Spinal cord (tissue), 10 donors: Measurements from ENCODE around the gene GREB1L. TPM values are rescaled to one million over a fixed set of nuclear protein-coding genes. Genes with fewer than 3 reads are reported as not detected.
"Not testable (repeated sequence)": the region's sequence is repeated elsewhere in the genome, so short reads cannot be mapped to it uniquely, and the experiment has no call there.

Experiments
- DNase-seq, 6 donors: peaks; one replicate each; pipeline versions ENCODE4 v3.0.0 to v3.0.0-alpha.2; 2013 to 2015; ENCODE audit warnings: low spot score in 6 of 6, low read depth in 4 of 6
- H3K27ac ChIP-seq: one replicate; pipeline ENCODE4 v1.5.1; 2013; ENCODE audit warnings: low read depth, low read length, control low read depth
- H3K27me3 ChIP-seq: one replicate; pipeline ENCODE4 v1.6.1; 2013; ENCODE audit warnings: low read length; ENCODE audit not compliant: control insufficient read depth, insufficient read depth
- H3K36me3 ChIP-seq: one replicate; pipeline ENCODE4 v1.6.1; 2013; ENCODE audit warnings: low read length; ENCODE audit not compliant: control insufficient read depth, insufficient read depth
- H3K4me1 ChIP-seq: one replicate; pipeline ENCODE4 v1.6.1; 2013; ENCODE audit warnings: low read length; ENCODE audit not compliant: control insufficient read depth, insufficient read depth
- H3K4me3 ChIP-seq: one replicate; pipeline ENCODE4 v1.5.1; 2013; ENCODE audit warnings: low read depth, low read length, control low read depth
- H3K9me3 ChIP-seq: one replicate; pipeline ENCODE4 v1.6.1; 2013; ENCODE audit warnings: low read length; ENCODE audit not compliant: control insufficient read depth, insufficient read depth
- WGBS: methylation state at CpG from one replicate; pipeline ENCODE4 v1.1.5; 2013; ENCODE audit warnings: missing lambda C conversion rate; ENCODE audit not compliant: insufficient coverage; 5-methylcytosine and 5-hydroxymethylcytosine counted together
- polyA plus RNA-seq, 2 donors: library from polyadenylated mRNA; unstranded; fragments of 120-200 nt; gene quantifications; one replicate each; pipeline ENCODE4 v1.2.1, GENCODE V29; 2013; ENCODE audit not compliant: insufficient read length in 2 of 2
- total RNA-seq, 2 donors: library from RNA; depleted of rRNA in 1 of 2; stranded (reverse); fragments of 120-200 nt in 1 of 2; fragments of >200 nt in 1 of 2; gene quantifications; one replicate each; pipeline versions ENCODE4 v1.2.3 to v1.2.4, GENCODE V29; 2013 to 2014
- donor health status: healthy.

The GREB1L gene
- total and polyA plus RNA-seq, 4 donors = 4.6 to 13.8 (median 6.5) TPM

GRCh38 chr18:21313576-21313975 is 71.5 kb downstream of the GREB1L start:
- WGBS = 83% methylated on average over 1 of the region's 1 CpG

GRCh38 chr18:21314724-21315123 is 72.7 kb downstream of the GREB1L start:
- no peak for DNase-seq
- Histone ChIP-seq H3K4me3 (no peak overlapping the region), H3K36me3 (no peaks in the 10 kb centered on the region), H3K27ac (no peak overlapping the region), H3K9me3 (no peaks in the 10 kb centered on the region), H3K4me1 (no peaks in the 10 kb centered on the region), H3K27me3 (no peaks in the 10 kb centered on the region)

More at GRCh38 chr18:21313576-21313975, 71.5 kb downstream of the GREB1L start:
- Histone ChIP-seq H3K9me3 (no peaks in the 10 kb centered on the region), H3K27me3 (no peaks in the 10 kb centered on the region), H3K36me3 (no peaks in the 10 kb centered on the region), H3K4me1 (no peaks in the 10 kb centered on the region), H3K4me3 (no peak overlapping the region), H3K27ac (no peak overlapping the region)
- no peak for DNase-seq

- WGBS = no CpG with 5 or more reads among the region's 5 CpGs
- not testable (repeated sequence) for DNase-seq, H3K27me3 ChIP-seq, H3K27ac ChIP-seq, H3K4me1 ChIP-seq, H3K9me3 ChIP-seq, H3K4me3 ChIP-seq, H3K36me3 ChIP-seq
Measured at GRCh38 chr18:21315126-21315525, 73.1 kb downstream of the GREB1L start.

GRCh38 chr18:21315741-21316197 is 73.7 kb downstream of the GREB1L start:
- Histone ChIP-seq H3K9me3 (no peaks in the 10 kb centered on the region), H3K36me3 (no peaks in the 10 kb centered on the region), H3K27me3 (no peaks in the 10 kb centered on the region), H3K27ac (no peak overlapping the region), H3K4me3 (no peak overlapping the region), H3K4me1 (no peaks in the 10 kb centered on the region)
- 32% methylated on average over 4 of the region's 9 CpGs for WGBS
- DNase-seq = no peak

GRCh38 chr18:21316296-21316695 is 74.3 kb downstream of the GREB1L start:
- Histone ChIP-seq H3K4me3 (no peak overlapping the region), H3K27ac (no peak overlapping the region), H3K36me3 (no peaks in the 10 kb centered on the region), H3K4me1 (no peaks in the 10 kb centered on the region), H3K27me3 (no peaks in the 10 kb centered on the region), H3K9me3 (no peaks in the 10 kb centered on the region)
- no peak for DNase-seq
- 83% methylated on average over 1 of the region's 1 CpG for WGBS

- WGBS = no CpG with 5 or more reads among the region's 3 CpGs
- H3K9me3 ChIP-seq = no peaks in the 10 kb centered on the region
- no peak overlapping the region for H3K27ac ChIP-seq
- no peak overlapping the region for H3K4me3 ChIP-seq
- H3K27me3 ChIP-seq = no peaks in the 10 kb centered on the region
- DNase-seq = no peak
- H3K36me3 ChIP-seq = no peaks in the 10 kb centered on the region
- no peaks in the 10 kb centered on the region for H3K4me1 ChIP-seq
Measured at GRCh38 chr18:21321711-21322110, 79.7 kb downstream of the GREB1L start.

- peaks cover 3% of the 10 kb centered on the region for H3K4me1 ChIP-seq
- no peak for DNase-seq
- H3K9me3 ChIP-seq = no peaks in the 10 kb centered on the region
- H3K36me3 ChIP-seq = no peaks in the 10 kb centered on the region
- no peak overlapping the region for H3K4me3 ChIP-seq
- H3K27me3 ChIP-seq = no peaks in the 10 kb centered on the region
- WGBS = 73% methylated on average over 3 of the region's 3 CpGs
- H3K27ac ChIP-seq = no peak overlapping the region
Measured at GRCh38 chr18:21327101-21327500, 85.1 kb downstream of the GREB1L start.

GRCh38 chr18:21330122-21330701 is 88.2 kb downstream of the GREB1L start:
- Histone ChIP-seq H3K9me3 (no peaks in the 10 kb centered on the region), H3K27me3 (no peaks in the 10 kb centered on the region), H3K4me3 (no peak overlapping the region), H3K4me1 (peaks cover 3% of the 10 kb centered on the region), H3K36me3 (no peaks in the 10 kb centered on the region), H3K27ac (no peak overlapping the region)
- WGBS = 38% methylated on average over 5 of the region's 6 CpGs
- DNase-seq = peak in 1 of 6 donors; percentile 6

- H3K36me3 ChIP-seq = no peaks in the 10 kb centered on the region
- no peak overlapping the region for H3K27ac ChIP-seq
- no peak overlapping the region for H3K4me3 ChIP-seq
- 71% methylated on average over 1 of the region's 2 CpGs for WGBS
- DNase-seq = no peak
- H3K27me3 ChIP-seq = no peaks in the 10 kb centered on the region
- peaks cover 3% of the 10 kb centered on the region for H3K4me1 ChIP-seq
- no peaks in the 10 kb centered on the region for H3K9me3 ChIP-seq
Measured at GRCh38 chr18:21331065-21331464, 89.0 kb downstream of the GREB1L start.

GRCh38 chr18:21335927-21336488 is 94.0 kb downstream of the GREB1L start:
- Histone ChIP-seq H3K9me3 (no peaks in the 10 kb centered on the region), H3K4me3 (no peak overlapping the region), H3K27ac (no peak overlapping the region), H3K4me1 (no peaks in the 10 kb centered on the region), H3K36me3 (no peaks in the 10 kb centered on the region), H3K27me3 (no peaks in the 10 kb centered on the region)
- 100% methylated on average over 1 of the region's 5 CpGs for WGBS
- no peak for DNase-seq
